ENCODE measurements around the gene SH3PXD2A.

Gene SH3PXD2A

GRCh38 chr10:103874730-103875129, 19.4 kb upstream of the SH3PXD2A start:
- DNase-seq: no peak

- no peak for DNase-seq
Observed at GRCh38 chr10:103872137-103872931, 17.0 kb upstream of the SH3PXD2A start.

GRCh38 chr10:103871006-103871405, 15.6 kb upstream of the SH3PXD2A start:
- no peak for DNase-seq

GRCh38 chr10:103870516-103870915, 15.1 kb upstream of the SH3PXD2A start:
- DNase-seq: no peak

GRCh38 chr10:103869336-103869735, 14.0 kb upstream of the SH3PXD2A start:
- DNase-seq: no peak

- no peak for DNase-seq
Observed at GRCh38 chr10:103868200-103868599, 12.8 kb upstream of the SH3PXD2A start.

GRCh38 chr10:103861505-103861904, 6.1 kb upstream of the SH3PXD2A start:
- DNase-seq: no peak

- peak; percentile 63 for DNase-seq
Observed at GRCh38 chr10:103859161-103860086, 4.0 kb upstream of the SH3PXD2A start.

GRCh38 chr10:103858360-103858759, 3.0 kb upstream of the SH3PXD2A start:
- no peak for DNase-seq

GRCh38 chr10:103856797-103857170, 1.4 kb upstream of the SH3PXD2A start:
- no peak for DNase-seq

GRCh38 chr10:103855852-103856796, 748 bp upstream of the SH3PXD2A start:
- no peak for DNase-seq

GRCh38 chr10:103854686-103855391, 537 bp downstream of the SH3PXD2A start:
- DNase-seq: no peak

- no peak for DNase-seq
Observed at GRCh38 chr10:103854265-103854685, 1.1 kb downstream of the SH3PXD2A start.

- no peak for DNase-seq
Observed at GRCh38 chr10:103853428-103854264, 1.7 kb downstream of the SH3PXD2A start.

- no peak for DNase-seq
Observed at GRCh38 chr10:103852856-103853255, 2.5 kb downstream of the SH3PXD2A start.

- DNase-seq: no peak
Observed at GRCh38 chr10:103852189-103852711, 3.1 kb downstream of the SH3PXD2A start.

GRCh38 chr10:103851261-103851660, 4.1 kb downstream of the SH3PXD2A start:
- DNase-seq: no peak

- DNase-seq: no peak
Observed at GRCh38 chr10:103850572-103850895, 4.8 kb downstream of the SH3PXD2A start.

- no peak for DNase-seq
Observed at GRCh38 chr10:103849880-103850571, 5.3 kb downstream of the SH3PXD2A start.

- DNase-seq: no peak
Observed at GRCh38 chr10:103849212-103849877, 6.0 kb downstream of the SH3PXD2A start.

All from CD4-positive, alpha-beta T cell treated with Interleukin-12 subunit alpha and Interleukin-12 subunit beta, for 1 hour (primary cell).